CD4-positive, alpha-beta T cell treated with Interleukin-1 beta for 1 hour (primary cell): ENCODE data around the gene MFSD6.

Experiments used
- DNase-seq, 2 donors: peaks; one replicate each; pipeline ENCODE4 v3.0.0-alpha.2; 2020 to 2022

The MFSD6 gene

DNA sequence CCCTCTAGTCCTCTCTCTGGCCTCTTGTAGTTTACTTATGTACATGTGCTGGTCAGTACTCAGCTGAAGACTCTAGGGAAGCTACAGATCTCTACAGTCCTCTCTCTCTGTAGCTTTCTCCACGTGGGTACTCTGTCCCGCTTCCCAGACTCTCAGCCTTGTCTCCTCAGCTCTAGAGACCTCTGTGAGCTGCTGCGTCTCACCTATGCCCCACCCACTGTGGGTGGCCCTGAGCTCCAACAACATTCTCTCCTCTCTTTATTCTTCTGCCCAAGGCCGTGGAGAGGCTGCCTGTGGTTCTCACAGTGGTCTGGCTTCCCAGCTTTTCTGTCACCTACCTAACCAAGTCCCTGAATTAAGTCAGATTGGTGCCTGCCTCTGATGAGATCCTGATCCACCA is 33.4 kb downstream of the MFSD6 start:
- no peak for DNase-seq

DNA sequence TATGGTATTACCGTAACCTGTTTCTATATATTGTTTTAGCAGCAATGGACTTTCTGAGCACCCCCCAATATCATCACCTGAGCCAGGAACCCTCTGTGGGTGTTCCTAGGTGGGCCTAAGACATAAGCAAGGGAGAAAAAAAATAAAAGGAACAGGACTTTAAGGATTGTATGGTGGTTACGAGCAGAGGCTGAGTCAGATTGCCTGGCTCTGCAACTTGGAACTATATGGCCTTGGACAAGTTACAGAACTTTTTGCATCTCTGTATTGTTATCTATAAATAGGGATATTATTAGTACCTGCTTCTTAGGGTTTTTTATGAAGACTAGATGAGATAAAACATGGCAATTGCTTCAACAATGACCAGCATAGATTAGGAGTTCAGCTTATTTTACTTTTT is 34.9 kb downstream of the MFSD6 start:
- no peak for DNase-seq

DNA sequence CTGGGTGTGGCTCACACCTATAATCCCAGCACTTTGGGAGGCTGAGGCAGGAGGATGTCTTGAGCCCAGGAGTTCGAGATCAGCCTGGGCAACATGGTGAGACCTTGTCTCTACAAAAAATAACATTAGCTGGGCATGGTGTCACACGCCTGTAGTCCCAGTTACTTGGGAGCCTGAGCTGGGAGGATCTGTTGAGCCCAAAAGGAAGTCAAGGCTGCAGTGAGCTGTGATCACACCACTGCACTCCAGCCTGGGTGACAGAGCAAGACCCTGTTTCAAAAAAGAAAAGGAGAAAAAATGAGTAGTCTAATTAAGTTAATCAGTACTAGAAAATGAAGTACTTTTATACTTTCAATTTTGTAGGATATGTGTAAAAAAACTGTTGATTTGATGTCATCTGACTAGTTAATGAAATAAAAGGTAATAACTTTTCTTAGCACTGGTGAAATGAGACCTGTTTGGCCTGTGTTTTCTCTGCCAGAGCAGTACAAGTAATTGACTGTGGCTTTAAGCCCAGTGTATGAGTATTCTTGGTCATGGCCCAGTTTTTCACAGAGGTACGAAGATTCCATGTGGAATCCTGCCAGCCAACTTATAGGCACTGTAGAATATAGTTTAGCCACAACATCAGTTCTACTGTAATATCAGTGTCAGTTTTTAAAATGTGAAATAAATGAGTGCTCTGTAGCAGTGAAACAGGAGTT is 35.8 kb downstream of the MFSD6 start:
- DNase-seq, result no peak

DNA sequence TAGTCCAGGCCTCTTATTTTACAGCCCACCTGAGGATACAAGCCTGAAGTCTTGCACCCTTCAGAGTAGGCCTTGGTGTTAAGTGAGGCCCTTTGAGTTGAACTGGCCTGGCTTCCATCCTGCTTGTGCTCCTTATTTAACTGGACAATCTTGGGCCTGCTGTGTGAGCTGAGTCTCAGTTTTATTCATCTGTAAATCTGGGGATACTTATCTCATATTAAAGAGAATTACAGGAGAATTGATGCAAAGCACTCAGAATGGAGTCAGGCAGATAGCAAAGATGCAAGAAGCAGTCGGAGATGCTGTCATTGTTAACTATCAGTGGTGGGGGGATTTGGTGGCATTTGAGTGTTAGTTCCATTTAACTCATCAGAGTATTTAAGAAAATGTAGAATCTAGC is 36.8 kb downstream of the MFSD6 start:
- DNase-seq, result no peak

DNA sequence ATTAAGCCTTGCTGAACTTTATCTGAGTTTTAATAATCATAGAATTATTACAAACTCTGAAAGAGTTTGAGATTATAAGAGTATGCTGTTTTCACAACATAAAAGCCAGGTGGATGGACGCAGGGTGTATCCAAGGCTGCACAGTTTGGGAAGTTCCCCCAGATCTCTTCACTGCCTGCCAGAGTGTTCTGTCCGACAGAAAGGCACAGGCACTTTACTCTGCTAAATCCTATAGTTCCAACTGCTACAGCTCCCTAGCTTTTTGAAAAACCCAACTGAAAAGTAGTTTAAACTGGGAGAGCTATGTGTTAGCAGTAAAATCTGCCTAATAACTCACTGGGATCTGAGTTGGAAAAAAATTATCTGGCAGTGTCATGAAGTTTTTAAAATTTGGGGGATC is 38.0 kb downstream of the MFSD6 start:
- DNase-seq, result no peak

DNA sequence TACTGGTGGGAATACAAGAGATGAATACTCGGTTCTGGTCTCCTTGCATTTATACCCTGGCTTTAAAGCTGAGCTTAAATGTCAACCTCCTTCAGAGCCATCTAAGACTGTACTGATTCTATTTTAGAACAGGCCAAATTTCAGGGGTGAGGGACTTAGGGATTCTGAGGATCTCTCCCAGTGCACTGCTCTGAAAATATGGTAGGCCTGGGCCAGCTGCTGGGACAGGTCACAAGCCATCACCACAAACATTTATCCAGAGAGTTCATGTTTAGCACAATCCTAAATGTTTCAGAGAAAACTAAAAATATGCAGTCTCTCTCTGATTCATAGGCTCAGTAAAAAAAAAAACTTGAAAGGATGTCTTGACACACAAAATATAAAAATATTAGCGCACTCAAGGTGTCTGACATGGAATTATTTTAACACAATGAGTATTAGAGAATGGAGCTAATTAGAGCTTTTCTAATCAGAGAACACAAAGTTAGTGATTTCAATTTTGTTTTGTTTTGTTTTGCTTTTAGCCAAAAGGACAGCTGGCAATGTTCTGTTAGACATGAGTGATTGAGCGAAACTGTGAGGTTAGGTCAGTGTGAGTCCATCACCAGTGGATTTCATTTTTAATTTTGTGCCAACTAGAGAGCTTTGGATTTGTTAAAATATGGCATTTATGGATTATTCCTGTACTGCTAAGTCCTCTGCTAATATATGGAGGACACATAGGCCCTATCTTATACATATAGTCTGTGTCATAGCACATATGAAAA is 38.8 kb downstream of the MFSD6 start:
- DNase-seq, result no peak

DNA sequence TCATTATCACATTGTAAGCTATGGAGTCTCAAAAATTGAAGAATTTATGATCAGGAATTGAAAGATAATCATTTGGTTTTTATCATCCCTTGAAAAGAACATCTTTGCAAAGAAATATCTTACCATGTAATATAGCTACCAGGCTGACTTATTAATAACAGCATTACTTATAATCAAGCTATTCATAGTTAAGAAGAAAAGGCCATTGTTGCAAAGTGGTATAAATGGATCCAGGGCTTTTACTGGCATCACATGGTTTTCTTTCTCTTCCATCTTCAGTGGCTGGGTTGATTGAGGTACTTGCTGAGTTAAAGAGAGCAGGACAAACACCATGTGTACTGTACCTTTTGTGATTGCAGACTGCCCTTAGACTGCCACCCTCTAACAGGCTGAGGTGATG is 39.6 kb downstream of the MFSD6 start:
- no peak for DNase-seq

DNA sequence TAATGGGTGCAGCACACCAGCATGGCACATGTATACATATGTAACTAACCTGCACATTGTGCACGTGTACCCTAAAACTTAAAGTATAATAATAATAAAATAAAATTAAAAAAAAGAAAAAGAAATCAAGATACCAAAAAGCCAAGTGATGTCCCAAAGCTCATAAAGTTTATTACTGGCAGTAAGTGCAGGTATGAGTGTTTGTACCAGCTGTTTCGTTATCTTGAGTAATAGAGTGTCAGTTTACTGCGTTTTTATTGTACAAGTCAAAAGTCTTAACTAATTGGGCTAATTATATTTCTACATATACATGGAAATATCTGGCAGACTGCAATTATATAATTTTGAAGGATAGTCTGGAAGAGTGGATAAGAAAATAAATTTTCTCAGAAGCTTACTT is 41.8 kb downstream of the MFSD6 start:
- DNase-seq, result no peak

DNA sequence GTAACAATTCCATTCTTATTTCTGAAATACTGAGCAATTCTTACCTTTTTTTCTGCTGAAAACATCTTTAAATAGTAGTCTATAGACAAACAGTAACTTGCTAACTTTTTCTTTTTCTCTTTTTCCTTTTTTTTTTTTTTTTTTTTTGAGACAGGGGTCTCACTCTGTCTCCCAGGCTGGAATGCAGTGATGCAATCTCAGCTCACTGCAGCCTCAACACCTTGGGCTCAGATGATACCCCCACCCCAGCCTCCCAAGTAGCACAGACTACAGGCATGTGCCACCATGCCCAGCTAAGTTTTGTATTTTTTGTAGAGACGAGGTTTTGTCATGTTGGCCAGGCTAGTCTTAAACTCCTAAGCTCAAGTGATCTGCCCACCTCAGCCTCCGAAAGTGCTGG is 42.2 kb downstream of the MFSD6 start:
- no peak for DNase-seq

DNA sequence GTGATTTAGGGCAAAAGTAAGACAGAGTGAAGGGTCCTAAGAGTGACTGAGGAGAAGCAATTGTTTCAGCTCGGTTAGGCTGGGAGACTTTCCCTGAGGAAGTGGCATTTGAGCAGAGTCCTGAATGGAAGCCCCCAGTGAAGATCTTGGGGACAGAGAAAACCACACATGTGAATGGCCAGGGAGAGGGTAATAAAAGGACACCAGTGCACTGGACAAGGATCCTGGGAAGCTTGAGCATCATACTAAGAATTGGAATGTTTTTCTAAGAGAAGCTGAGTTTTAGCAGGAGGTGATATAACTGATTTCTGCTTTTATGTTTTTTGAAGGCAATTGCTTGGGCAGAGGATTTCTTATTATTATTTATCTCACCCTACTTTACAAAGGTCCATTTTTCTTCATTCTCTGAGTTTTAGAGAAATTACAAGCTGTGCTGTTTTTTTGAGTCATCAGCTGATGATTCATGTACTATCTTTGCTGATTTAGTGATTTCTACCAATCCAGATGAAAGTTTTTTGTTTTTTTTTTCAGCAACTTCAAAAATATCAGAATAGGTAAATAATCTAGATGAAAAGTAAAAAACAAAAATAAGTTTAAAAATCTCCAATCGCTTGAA is 43.5 kb downstream of the MFSD6 start:
- DNase-seq, result no peak

DNA sequence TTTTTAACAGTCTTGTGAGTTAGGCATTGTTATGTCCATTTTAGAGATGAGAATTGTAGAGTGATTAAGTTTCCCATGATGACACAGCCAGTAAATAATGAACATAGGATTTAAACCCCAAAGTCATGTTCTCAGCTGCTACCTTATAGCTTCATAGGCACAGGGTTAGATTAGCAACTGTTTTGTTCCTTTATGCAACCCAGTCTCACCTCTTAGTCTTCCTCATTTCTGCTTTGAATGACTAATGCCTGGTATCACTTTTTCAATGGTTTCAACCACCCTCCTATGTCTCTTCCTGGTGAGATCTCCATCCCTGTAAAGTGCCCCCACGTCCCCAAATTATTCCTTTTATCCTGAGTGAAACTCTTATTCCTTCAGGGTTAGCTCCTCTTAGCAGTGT is 44.3 kb downstream of the MFSD6 start:
- DNase-seq, result no peak

DNA sequence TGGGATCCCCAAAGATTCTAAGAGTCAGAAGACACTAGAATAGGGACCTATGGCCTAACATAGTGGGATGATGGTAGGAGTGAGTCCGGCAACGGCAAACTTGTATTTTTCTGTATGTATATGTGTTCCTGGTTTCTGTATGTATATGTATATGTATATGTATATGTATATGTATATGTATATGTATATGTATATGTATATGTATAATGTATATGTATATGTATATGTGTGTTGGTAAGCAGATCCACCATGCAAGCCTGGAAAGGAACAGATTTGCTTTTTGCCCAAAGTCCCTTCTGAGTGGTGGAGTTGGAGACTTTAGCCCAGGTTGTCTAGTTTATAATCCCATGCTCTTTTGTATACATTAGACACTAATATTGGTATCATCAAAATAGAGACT is 46.6 kb downstream of the MFSD6 start:
- DNase-seq, result no peak

DNA sequence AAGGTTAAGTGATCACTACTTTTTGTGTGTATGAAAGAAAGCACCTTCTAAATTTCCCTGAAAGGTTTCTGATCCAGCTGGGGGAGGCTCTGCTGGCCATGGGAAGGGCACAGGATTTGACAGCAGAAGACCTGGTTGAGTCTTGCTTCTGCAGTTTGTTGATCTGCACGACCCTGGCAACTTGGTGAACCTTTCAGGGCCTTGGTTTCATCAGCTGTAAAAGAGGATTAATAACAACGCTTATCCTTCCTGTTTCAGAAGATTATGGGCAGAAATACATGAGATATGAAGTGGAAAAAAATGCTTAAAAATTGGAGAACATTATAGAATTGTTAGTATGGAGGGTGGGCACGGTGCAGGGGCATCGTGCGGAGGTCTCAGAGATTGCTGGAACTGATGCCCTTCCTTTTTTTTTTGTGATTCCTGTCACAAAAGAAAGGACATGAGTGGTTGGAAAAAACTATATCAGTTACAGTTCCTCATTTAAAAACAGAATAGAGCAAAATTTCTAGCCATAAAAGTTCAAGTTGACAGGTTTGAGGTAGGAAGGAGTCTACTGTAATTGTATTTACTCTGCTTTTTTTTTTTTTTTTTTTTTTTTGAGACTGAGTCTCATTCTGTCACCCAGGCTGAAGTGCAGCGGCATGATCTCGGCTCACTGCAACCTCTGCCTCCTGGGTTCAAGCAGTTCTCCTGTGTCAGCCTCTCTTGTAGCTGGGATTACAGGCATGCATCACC is 47.4 kb downstream of the MFSD6 start:
- no peak for DNase-seq

DNA sequence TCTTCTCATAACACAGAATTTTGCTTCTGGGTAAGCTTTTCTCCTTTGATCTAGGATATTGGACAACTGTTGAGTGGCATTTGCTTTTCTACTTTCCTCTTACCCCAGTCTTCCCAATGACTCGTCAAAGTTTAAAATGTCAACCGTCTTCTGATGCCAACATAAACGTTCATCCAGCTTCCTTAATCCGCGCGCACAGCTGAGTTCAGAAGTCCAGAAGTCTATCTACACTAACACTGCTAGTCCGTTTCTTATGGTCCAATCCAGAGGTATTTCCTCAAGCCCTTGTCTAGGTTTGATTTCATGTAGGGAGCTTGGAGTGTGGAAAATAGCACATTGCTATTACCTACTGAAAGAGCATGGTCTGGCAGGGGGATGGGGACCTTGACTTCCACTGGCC is 48.7 kb downstream of the MFSD6 start:
- DNase-seq, result no peak

DNA sequence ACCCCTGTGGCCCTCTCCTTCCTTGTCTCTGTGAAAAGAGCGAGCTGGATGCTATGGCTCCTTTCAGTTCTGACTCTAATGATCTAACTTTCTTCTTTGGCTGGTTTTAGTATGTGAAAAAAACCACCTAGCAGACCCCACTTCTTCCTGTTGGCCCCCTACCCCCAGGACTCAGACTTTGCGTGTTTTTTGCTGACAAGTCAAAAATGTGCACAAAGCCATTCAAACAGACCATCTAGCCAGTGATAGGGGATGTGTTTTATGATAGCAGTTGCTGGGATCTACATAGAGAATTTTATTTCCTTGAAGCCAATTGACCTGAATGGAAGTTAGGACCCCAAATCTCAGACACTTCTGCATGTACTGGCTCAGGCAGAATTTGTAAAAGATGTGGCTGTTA is 49.1 kb downstream of the MFSD6 start:
- DNase-seq, result no peak

DNA sequence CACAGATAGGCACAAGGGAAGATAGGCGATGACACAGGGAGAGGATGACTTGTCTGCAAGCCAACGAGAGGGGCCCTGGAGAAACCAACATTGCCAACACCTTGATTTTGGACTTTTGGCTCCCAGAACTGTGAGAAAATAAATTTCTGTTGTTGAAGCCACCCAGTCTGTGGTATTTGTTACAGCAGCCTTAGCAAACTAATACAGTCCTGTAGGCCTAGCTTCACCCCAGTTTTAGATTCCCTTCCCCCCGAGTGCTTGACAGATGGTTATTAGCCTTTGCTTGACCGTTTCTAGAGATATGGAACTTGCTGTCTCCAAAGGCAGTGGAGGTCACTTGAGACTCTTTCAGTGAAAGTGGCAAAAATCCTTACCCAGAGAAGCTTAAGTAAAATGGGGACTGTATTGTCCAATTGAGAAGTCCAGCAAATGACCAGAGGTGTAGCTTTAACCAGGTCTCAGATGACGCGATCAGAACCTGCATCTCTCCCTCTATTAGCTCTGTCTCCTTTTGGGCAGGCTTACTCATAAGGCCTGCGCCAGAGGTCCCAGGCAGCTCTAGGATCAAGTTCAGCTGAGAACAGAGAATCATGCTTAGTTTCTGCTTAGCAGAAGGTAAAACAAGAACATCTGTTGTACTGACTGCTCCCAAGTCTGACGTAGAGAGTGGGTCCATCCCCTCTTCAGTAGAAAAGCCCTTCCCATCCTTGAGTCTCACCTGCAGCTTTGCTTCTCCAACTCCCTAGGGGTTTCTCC is 50.4 kb downstream of the MFSD6 start:
- no peak for DNase-seq

DNA sequence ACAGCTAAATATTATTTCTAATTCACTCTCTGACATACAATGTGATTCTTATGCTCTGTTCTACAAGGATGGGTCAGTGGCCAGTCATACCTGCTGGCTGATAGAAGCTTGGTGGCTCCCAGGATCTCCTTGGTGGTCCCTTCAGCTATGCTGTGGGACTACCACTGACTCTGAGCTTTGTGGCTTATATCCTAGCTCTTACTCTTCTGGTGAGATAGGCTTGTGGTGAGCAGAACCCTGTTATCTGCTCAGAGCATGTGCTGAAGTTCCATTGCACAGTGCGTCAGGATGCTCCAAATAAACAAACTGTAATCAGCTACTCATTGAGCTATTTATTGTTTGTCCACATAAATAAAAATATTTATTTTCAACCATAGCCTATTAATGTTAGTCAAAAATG is 51.7 kb downstream of the MFSD6 start:
- no peak for DNase-seq

DNA sequence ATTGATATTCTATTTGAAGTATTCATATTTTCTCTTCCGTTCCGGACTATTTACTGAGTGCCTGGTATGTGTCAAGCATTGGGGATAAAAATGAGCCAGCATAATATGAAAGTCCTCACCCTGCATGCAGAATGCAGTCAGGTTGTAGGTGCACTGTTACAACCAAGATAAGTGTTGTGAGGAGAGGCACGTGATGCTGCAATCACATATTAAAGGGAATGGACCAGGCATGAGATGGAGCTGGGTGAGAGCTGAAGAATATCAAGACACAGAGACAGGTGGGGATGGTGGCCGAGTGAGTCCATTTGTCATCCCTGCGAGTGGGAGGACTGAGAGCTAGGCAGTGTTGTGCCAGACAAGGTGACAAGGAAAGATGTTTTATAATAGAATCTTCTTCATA is 52.3 kb downstream of the MFSD6 start:
- no peak for DNase-seq

DNA sequence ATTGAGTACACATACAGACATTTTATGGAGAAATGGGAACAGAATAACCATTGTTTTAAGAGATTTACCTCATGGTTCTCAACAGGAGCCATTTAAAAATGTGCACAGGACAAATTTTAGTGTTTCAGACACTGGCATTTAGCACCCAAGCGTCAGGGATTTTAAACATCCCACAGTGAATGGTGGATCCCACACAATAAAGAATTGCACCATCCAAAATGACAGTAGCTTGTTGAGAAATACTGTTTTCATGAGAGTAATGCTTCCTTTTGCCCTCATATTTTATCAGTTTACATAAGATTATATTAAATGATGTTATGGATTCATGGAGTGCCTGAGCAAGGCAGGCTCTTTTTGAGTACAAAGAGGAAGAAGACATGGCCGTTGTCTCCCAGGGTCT is 54.0 kb downstream of the MFSD6 start:
- no peak for DNase-seq

DNA sequence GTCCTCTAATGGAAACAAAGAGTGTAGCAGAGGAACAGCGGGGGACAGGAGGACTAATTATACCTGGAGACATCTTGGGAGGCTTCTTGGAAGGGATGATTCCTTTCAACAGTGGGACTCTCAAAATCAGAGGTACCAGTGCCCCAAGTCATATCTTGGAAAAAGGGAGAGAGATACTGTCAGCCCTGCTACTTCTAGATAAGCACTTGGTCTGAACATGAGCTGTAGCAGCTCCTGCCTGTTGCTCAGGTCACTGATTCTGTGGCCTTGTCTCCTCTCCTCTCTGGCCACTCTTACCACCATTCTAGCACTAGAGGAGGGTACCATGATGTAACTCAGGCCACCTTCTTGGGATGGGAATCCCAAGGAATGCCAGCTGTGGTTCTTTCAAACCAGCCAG is 54.5 kb downstream of the MFSD6 start:
- DNase-seq, result no peak

DNA sequence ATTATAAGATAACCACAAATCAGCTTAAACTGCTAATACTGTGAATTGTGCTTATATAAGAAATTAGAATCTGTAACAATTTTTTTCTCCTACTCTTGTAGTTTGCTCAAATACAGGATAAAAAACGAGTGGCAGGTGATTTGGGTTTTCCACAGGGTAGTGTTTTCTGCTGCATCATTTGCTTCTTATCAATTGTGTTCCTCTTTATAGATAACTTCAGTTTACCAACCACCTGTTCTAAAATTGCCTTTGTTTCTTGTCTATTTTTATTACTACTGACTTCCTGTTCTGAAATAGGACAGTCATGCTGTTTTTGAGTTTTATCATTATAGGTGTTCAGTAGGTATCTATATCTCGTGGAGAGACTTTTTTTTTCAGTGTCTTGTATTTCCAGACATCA is 56.9 kb downstream of the MFSD6 start:
- no peak for DNase-seq

DNA sequence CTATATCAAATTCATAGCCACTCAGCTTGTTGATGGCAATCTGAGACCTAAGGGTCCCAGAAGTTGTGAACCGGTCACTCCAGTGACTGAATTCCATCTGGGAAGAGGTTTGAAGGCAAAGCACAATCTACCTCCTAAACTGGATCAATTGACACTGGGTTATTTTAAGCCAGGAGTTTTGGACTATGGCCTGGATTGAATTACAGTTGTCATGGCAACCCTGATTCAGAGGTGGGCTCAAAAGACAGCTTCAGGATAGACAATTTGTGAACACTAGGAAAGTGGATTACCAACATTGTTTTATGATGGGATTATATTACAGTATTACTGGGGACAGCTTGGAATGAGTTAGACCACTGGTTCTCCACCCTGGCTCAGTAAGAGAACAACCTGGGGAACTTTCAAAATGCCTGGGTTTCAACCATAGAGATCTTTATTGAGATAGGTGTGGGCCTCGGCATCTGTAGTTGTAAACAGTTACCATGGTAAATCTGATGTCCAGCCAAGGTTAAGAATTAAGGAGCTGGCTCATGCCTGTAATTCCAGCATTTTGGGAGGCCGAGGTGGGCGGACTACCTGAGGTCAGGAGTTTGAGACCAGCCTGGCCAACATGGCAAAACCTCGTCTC is 58.8 kb downstream of the MFSD6 start:
- no peak for DNase-seq
